NB4 (cell line): ENCODE results near the gene HDGFL2.

ENCODE experiments used
- POLR2A ChIP-seq: IDR thresholded peaks from 2 replicates; pipeline ENCODE4 v1.6.1; 2011; ENCODE audit warnings: mild to moderate bottlenecking; ENCODE audit not compliant: insufficient read length; ENCODE audit errors: extremely low read depth
- TF ChIP-seq, protein P1 (sequence below): IDR thresholded peaks from one replicate; pipeline ENCODE4 v1.5.1; 2012; ENCODE audit warnings: low read depth, low read length

DNA sequence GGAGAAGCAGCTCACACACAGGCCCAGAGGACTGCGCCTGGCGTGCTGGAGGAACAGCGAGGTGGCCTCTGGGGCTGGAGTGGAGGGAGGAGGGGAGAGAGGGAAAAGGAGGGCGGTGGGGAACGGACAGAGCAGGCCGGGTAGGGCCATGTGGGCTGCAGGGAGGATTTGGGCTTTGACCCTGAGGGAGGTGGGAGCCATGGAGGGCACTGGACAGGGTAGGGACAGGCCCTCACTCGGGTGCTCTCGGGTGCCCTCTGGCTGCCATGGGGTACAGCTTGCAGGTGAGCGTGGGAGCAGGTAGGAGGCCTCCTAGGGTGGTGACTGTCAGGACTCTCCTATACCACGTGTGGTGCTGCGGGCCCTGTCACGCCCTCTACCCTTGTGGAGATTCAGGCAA lies 23.4 kb downstream of the HDGFL2 start:
- TF ChIP-seq, protein P1, sequence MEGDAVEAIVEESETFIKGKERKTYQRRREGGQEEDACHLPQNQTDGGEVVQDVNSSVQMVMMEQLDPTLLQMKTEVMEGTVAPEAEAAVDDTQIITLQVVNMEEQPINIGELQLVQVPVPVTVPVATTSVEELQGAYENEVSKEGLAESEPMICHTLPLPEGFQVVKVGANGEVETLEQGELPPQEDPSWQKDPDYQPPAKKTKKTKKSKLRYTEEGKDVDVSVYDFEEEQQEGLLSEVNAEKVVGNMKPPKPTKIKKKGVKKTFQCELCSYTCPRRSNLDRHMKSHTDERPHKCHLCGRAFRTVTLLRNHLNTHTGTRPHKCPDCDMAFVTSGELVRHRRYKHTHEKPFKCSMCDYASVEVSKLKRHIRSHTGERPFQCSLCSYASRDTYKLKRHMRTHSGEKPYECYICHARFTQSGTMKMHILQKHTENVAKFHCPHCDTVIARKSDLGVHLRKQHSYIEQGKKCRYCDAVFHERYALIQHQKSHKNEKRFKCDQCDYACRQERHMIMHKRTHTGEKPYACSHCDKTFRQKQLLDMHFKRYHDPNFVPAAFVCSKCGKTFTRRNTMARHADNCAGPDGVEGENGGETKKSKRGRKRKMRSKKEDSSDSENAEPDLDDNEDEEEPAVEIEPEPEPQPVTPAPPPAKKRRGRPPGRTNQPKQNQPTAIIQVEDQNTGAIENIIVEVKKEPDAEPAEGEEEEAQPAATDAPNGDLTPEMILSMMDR, result no peak
- TF ChIP-seq POLR2A, result no peak
